Fibroblast of skin of abdomen (primary cell): ENCODE results near the gene PAPPA2.
A peak's percentile ranks its signal among the peaks of the same experiment; 100 is the strongest.

Experiments
- DNase-seq: peaks from one replicate; pipeline ENCODE4 v3.0.0-alpha.2; 2013

Gene PAPPA2

DNA sequence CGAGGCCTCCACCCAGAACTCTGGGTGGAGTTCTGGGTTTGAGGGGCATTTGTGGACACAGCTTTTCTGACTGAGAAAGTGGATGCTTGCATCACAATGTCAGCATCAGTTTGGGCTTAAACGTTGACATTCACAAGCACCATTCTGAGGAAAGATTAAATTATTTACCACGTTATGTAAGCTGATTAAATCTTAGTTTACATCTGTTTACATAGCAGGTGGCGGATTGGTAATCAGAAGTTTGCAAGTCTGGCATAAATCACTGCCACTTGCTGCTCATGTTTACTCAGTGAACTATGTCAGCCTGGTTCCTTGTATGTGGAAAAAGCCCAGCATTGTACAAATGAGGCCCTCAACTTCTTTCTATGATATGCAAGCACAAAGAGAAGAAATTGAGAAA is 310.1 kb downstream of the PAPPA2 start:
- DNase-seq: no peak

DNA sequence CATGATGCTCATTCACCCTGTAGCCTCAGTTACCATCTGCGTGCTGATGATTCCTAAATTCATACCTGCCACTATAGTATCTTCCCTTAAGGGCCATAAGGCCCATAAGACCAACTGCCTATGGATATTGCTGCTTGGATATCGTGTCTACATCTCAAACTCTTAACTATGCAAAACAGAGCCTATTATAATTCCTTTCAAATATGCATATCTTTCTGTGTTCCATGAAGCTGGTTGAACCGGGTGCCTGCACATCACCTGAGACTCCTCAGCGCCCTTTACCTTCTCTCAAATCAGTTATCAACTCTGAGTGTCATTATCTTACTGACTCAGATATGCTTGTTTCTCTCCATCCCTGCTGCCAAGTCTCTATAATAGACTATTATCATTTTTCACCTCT is 311.2 kb downstream of the PAPPA2 start:
- no peak for DNase-seq

DNA sequence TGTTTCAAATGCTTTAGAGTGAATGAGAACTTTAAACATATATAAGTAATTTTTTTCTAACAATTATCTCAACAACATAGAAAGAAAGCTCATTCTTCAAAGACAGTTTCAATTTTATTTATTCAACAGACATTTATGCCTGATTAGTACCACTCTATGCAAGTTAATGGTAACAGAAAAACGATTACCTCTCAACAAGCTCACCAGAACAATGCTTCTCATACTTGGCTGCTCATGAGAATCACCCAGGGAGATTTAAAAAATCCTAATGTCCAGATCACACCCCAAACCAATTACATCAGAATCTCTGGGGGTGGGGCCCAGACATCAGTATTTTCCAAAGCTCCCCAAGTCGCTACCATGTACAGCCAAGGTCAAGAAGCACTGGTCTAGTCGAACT is 312.4 kb downstream of the PAPPA2 start:
- DNase-seq: no peak

DNA sequence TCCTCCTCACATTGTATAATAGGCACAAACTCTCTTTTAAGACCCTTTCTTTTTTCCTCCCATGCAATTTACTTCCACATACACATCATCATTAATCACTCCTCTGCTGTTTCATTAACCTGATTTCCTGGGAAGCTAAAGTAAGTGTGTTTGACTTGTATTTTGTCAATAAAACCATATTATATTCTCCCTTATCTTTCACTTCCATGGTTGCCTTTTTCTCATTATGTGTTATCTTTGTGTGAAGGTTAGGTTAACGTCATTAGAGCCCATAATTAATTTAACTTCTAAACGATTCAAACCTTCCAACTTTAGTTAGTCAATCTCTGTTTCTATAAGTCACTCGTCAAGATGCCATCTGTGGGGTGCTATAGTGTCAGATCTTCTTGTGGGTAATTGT is 313.0 kb downstream of the PAPPA2 start:
- no peak for DNase-seq

DNA sequence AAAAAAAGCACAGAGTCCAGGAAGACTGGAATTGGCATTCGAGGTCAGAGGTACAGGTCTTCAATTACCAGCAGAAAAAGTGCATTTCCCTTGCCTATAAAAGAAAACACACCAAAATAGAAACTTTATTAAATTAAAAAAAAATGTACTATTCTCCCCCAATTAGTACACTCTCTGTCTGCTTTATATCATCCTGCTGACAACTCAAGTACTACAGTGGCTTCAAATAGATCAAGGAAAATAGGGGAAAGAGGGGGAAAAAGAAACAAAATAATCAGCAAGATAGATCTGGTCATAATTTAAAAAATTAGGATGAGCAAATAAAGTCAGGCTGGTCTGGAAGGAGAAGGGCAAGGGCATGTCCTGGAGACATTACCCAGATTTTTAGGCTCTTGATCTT is 315.1 kb downstream of the PAPPA2 start:
- DNase-seq: no peak

DNA sequence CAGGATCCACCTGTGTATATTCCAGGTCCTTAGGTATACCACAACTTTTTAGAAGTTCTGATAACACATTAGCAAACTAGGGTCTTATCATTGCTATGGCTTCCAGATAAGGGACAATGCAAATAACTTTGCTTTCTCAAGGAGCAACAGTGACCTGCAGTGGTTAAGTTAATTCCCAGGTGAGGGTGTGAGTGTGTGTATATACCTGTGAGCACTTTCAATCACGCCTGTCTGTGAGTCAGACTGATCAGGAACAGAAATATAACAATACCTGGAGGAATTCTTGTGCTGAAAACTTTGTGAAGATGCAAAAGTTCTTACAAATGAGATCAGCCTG is 317.0 kb downstream of the PAPPA2 start:
- DNase-seq: no peak

DNA sequence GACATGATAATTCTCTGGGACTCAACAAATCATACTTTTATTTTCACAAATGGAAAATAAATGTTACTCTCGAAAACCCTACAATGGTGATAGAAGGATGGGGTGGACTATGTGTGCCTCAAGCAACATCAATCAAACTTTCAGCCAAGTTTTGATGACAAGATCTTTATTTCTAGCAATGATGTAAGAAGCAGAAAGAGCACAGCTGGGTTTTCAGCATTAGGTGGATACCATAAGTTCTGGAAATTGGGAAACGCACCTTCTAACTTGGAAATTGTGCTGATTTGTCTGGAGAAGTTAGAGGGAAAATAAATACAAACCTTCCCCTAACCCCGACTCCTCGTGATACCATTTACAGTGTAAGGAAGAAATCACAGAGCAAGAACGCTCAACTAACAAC is 320.3 kb downstream of the PAPPA2 start:
- no peak for DNase-seq

DNA sequence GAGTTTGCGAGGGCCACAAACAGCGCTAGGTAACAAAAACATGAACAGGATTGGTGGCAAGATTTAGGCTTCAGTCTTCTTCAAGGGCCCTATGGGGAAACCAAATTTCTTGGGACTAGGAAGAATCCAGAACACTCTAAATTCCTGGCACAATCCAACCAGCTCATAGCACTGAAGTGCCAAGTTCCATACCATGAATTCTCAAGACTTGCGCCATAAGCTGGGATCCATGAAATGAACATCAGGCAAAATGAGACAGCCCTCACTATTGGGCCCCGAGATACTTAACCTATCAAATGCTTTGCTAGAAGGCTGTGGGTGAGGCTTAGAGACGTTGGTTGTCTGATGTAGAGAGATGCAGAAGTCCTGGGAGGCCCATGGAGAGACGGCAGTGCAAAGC is 322.1 kb downstream of the PAPPA2 start:
- peak; percentile 31 for DNase-seq

DNA sequence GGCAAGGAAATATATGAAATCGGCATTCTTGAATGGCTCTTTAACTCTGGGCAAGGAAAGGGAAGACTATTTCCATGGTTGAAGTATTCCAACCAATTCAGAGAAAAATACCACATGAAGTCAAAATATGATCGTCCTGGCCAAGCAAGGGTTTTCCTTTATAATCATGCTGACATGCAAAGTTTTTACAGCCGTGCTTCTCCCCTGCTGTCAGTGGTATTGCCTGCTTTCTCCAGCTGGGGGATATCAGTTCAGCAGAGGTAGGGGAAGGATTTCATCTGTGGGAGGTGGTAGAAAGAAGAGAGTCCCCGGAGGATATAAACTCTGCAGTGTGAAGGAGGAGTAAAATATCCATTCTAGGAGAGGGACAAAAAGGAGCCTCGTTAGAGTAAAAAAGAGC is 322.8 kb downstream of the PAPPA2 start:
- peak; percentile 36 for DNase-seq

DNA sequence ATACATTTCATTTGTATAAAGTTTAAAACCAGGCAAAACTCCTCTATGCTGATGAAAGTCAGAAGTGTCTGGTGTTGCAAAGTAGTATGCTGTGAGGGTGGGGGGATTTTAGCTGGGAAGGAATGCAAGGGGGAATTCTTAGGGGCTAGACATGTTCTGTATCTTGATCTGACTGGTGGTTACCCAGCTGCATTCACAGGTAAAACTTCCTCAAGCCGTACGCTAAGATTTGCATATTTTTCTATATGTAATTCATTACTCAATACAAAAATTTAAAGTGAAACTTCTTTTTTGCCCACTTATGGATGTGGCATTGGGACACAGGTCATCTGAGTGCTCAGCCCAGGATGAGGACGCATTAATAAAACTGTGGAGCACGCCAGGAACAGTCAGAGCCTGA is 323.3 kb downstream of the PAPPA2 start:
- no peak for DNase-seq

DNA sequence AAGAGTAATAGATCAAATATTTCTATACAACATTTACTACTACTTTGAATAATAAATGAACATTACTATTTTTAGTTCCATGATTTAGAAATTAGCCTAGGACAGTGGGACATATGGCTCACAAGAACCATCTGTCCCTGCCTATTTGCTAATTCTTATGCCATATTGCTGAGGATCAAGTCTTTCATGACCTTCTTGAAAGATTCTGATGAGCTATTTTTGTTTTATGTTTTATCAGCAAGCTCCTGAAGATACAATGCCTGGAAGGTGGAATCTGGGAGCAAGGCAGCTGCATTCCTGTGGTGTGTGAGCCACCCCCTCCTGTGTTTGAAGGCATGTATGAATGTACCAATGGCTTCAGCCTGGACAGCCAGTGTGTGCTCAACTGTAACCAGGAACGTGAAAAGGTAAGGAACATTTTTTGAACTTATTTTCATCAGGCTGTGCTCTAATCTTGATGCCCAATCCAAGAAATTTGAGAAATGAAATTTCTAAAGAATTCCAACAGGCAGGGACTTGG is 326.7 kb downstream of the PAPPA2 start:
- peak; percentile 76 for DNase-seq

DNA sequence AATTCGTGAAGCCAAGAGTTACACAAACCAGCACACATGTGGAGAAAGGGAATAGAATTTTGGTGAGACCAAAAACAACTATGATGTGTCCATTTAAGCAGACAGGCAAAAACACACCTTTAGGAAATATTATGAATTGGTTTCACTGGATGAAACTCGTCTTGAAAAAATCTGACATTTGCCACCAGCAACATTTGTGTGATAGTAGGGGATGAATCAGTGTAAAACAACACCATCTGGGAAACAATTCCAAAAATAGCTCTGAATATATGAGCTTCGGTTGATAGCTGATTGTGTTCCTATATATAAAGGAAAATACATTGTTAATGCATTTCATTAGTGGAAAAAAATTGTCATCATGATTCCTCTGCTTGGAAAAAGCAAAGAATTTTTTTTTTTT is 327.8 kb downstream of the PAPPA2 start:
- peak; percentile 20 for DNase-seq

DNA sequence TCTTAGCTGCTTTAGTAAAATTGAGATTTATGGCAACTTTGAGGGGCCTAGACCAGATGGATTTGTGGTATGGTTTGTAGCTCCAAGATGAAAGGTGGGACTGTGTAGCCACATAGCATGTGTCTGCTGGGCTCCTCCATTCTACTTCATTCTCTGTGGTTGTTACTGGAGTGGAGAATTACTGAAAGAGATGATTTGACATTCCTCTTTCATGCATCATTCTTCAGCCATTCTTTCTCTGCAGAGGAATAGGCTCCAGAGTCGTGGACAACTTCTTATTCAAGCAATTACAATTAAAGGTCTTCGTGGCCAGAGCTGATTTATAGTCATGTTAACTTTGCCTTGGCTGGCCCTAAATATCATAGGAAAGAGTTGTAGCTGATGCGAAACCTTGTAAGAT is 328.9 kb downstream of the PAPPA2 start:
- peak; percentile 95 for DNase-seq

DNA sequence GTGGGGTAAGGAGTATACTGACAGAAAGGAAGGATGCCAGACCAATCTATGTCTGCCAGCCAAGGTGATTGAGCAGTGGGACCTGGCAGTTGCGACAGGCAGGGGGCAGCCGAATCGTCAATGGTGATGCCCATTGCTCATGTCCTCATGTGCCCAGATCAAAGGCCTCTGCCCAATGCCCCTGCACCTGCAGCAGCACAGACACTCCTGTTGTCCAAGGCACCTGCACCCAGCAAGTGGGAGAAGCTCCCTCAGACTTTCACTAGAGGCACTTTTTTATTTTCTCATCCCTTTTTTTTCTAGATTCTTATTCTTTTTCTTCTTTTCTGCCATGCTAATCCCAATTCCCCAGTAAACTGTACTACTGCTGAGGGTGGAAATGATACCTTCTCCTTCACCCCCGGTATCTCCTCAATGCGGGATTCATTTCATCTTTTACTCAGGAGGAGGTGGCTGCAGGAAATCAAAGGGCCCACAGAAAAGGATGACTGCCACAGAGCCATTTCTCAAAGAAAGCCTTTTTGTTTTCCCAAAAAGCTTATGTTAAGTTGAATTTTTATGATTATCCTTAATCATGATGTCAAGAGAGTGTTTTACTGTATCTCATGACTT is 332.0 kb downstream of the PAPPA2 start:
- DNase-seq: no peak

DNA sequence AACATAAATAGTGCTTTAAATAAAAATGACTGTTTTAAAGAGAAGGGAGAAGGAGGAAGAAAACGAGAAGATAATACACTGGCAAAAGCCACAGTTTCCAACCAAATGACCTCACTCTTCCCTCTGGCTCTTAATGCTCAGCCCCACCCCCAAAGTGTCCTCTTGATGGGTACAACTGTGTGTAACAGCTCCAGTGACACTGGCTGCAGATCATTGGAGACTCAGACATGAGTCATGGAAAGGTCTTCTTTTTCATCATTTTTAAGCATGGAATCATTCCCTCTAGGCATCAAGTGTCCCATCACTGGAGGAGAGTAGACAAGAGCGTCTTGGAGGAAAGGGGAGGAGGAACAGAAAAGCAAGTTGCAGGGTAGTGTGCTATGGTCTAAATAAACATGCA is 333.0 kb downstream of the PAPPA2 start:
- DNase-seq: peak; percentile 47

DNA sequence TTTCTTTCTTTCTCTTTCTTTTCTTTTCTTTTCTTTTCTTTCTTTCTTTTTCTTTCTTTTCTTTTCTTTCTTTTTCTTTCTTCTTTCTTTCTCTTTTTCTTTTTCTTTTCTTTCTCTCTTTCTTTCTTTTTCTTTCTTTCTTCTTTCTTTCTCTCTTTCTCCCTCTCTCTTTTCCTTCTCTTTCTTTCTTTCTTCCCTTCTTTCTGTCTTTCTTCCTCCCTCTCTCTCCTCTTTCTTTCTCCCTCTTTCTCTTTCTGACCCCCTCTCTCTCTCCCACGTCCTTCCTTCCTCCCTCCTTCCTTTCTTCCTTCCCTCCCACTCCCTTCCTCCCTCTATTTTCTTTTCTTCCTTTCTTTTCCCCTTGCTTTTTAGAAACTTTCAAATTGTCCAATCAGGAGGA is 333.6 kb downstream of the PAPPA2 start:
- no peak for DNase-seq

DNA sequence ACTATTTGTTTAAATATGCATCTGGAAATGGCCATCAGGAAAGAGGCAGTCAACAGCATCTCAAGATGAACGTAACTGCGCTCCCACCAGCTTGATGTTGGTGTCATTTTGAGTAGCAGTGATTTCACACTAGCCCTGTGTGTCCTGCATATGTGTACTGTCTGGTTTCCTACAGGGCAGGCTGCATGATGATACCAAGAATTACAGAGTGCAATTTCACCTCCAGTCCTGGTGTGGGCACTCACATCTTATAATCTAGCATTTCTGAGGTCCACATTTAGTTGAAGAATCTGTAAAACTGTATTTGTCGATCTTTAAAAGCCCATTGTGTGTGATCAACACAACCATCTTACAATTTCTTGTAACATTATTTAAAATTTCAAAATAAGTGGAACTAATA is 336.4 kb downstream of the PAPPA2 start:
- DNase-seq: no peak

DNA sequence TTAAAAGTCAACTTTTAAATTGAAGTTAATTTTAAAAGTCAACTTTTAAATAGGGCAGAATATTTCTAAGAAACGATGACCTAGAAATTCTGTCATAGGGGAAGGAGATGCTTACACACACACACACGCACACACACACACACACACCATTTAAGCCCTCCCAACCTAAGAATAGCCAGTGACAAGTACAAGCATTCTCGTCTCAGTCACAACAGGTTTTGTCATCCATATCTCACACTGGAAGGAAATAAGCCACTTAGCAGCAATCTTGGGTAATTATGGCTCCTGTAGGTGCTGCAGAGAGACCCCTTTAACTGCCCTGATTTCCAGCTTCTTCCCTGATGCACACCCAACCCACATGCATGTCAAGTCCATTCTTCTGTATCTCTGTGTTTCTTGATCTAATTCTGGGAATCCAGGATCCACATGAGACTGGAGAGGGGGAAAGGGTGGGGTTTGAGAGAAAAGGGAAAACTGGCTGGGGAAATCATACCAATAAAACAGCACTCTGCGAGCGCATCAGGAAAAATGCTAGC is 338.1 kb downstream of the PAPPA2 start:
- DNase-seq: no peak

DNA sequence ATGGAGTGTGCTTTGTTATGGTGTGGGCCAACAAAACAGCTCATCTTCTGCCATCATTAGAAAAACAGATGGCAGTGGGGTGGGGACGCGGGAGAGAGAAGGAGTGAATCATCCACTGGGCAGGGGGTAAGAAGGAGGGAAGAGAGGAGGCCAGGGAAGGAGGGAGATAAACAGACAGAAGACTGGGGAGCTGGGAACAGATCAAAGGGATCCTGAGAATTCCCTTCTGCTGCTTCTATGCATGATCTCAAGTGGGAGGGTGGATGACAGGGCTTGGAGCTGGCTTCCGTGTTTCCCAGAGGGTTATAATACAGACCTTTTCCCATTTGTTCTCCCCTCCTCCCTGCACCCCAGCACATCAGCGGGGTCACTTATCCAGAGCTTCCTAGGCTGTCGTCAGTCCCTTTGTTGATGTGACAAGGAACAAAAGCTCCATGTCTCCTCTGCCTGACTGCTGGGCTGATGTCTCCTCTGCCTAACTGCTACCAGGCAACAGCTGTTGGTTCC is 338.6 kb downstream of the PAPPA2 start:
- DNase-seq: peak; percentile 72

DNA sequence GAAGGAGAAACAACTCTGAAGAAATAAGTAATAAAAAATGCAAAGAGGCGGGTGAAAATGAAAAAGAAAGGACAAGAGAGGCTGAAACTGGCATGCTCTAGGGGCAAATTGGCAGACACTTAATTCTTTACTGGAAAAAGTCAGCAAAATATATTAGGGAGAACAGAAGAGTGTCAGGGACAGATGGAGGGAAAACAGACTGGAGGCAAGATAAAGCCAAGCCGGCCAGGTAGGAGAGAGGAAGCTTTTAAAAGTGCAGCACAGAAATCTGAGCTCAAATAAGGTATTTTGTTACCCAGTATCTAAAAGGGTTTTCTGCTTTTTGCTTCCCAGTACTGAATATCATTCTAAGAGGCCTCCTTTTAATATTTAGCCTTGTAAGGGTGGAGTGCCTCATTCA is 339.3 kb downstream of the PAPPA2 start:
- no peak for DNase-seq

DNA sequence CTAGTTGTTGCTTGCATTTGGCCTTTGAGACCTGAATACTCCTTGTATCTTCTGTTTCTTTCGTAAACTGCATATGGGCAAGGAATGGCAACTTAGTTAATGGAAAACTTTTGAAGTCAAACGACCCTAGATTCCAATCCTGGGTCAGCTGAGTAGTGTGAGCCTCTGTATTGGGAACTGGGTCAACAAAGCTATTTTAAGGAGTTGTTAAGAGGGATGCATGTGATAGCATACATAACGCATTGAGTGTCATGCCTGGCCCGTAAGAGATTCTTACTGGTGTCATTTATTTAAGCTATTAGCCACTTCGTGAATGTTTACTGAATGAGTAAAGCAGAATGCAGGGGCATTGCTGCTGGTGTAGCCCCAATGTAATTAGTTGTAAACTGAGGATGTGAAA is 340.1 kb downstream of the PAPPA2 start:
- no peak for DNase-seq

DNA sequence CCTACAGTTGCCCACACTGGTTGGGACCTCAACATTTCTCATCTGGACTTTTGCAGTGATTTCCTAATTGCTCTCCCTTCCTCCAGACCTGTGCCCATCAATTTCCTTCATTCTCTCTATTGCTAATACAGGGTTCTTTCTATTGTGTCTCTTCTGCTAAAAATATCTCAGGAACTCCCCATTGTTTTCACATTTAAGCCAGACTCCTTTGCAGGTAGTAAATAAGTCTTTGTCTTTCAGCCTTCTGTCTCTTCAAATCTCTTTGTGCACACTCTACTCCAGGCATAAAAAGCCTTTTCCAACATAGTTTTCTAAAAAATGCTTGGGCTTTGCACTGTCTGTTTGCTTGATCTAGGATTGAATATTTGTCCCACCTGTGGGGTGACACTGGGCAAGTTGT is 340.6 kb downstream of the PAPPA2 start:
- DNase-seq: no peak

DNA sequence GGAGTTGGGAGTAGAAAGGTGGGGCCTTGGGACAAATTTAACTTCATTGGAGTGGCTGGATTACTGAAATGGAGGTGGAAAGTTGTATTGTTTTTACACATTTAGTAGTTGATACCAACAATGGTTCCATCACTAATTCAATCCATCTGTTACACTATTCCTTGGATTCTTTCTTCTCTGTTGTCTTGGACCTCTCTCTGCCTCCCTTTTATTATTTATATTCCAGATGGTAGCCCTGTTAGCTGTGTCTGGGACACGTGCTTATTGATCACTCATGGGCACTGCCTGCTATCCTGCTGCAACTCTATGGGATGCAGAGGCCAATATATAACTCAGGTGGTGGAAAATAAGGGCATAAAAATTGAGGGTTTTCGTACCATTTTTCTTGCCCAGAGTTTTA is 346.3 kb downstream of the PAPPA2 start:
- no peak for DNase-seq

DNA sequence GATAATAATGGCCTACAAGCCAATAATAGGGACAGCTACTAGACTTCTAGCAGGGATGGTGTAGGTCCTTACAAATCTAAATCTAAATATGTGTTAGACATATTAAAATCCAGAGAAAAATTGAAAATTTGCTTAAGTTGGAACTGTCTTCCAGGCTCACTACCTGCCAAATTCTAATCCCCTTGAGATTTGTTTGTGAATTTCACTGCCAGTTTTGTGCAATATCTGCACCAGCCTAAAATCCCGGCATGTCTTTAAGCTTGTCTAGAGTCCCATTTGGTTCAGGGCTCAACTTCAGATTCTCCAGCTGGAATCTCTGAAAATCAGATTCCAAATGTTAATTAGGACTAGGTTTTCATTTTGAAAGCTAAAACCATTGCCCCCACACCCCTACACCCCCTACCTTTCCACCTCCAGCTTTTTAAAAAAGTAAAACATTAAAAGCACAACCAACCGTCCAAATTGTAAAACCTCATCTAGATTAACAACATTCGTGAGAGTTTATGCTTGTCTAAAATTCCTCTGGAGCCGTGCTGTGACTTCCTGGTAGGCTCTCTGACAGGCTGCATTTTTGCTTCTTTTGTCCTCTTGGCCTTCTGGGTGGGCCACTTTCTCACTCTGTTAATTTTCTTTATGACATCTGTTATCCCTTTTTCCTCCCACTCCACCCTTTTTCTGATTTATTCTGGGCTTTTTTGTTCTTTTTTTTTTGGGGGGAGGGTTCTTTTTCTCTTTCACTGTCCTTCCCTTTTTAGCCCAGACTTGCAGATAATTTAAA is 348.7 kb downstream of the PAPPA2 start:
- no peak for DNase-seq
